K562 (cell line): ENCODE data around the gene SLC4A1. TPM values are rescaled to one million over a fixed set of nuclear protein-coding genes. Genes with fewer than 3 reads are reported as not detected.
A peak's percentile ranks its signal among the peaks of the same experiment; 100 is the strongest.

Experiments
- CXXC5 ChIP-seq: fragments of 250-450 bp; sonication (Bioruptor Pico); IDR thresholded peaks from 2 replicates; pipeline ENCODE4 v1.8.0; 2022; ENCODE audit warnings: inconsistent platforms, mild to moderate bottlenecking, moderate library complexity
- DPF2 ChIP-seq: fragments of 450-650 bp; IDR thresholded peaks from 2 replicates; pipeline ENCODE4 v1.6.1; 2016
- E2F6 ChIP-seq, 2 experiments: IDR thresholded peaks; 2 replicates each; pipeline ENCODE4 v1.6.1; 2011; ENCODE audit warnings: borderline replicate concordance in 1 of 2, control low read depth in 1 of 2, low read depth in 1 of 2, low read length in 1 of 2, mild to moderate bottlenecking in 1 of 2, mixed read lengths in 1 of 2, moderate library complexity in 1 of 2; ENCODE audit not compliant: insufficient read depth in 1 of 2, insufficient read length in 1 of 2, poor library complexity in 1 of 2, severe bottlenecking in 1 of 2; ENCODE audit errors: extremely low read depth in 1 of 2
- EHMT2 ChIP-seq: fragments of 450-650 bp; IDR thresholded peaks from 2 replicates; pipeline ENCODE4 v1.6.1; 2018; ENCODE audit warnings: antibody characterized with exemption
- GTF2B ChIP-seq: IDR thresholded peaks from 2 replicates; pipeline ENCODE4 v1.6.1; 2011; ENCODE audit not compliant: insufficient read length; ENCODE audit errors: extremely low read depth
- HDAC2 ChIP-seq: fragments of 450-650 bp; IDR thresholded peaks from 2 replicates; pipeline ENCODE4 v1.6.1; 2016; ENCODE audit warnings: mild to moderate bottlenecking
- HLTF ChIP-seq: fragments of 450-650 bp; IDR thresholded peaks from 2 replicates; pipeline ENCODE4 v1.6.1; 2016
- KDM4B ChIP-seq, 2 experiments: fragments of 450-650 bp in 1 of 2; sonication (generic) in 1 of 2; IDR thresholded peaks; 2 replicates each; pipeline ENCODE4 v1.6.1; 2016 to 2017; ENCODE audit warnings: borderline replicate concordance in 2 of 2, antibody characterized with exemption in 1 of 2, low read depth in 1 of 2, mild to moderate bottlenecking in 1 of 2
- KLF16 ChIP-seq: IDR thresholded peaks from 2 replicates; pipeline ENCODE4 v1.6.1; 2016; ENCODE audit warnings: antibody characterized with exemption
- LCOR ChIP-seq: sonication (generic); formaldehyde crosslinking; IDR thresholded peaks from 2 replicates; pipeline ENCODE4 v1.8.0; 2022; ENCODE audit warnings: mild to moderate bottlenecking, missing genetic modification reagents
- MTA1 ChIP-seq: fragments of 450-650 bp; IDR thresholded peaks from 2 replicates; pipeline ENCODE4 v1.6.1; 2017; ENCODE audit warnings: borderline replicate concordance
- NFYB ChIP-seq: IDR thresholded peaks from 2 replicates; pipeline ENCODE4 v1.6.1; 2011; ENCODE audit warnings: mild to moderate bottlenecking, moderate library complexity; ENCODE audit not compliant: insufficient read length; ENCODE audit errors: extremely low read depth
- PRDM10 ChIP-seq: fragments of 450-650 bp; IDR thresholded peaks from 2 replicates; pipeline ENCODE4 v1.6.1; 2018; ENCODE audit not compliant: partially characterized antibody
- ZNF217 ChIP-seq: sonication (generic); formaldehyde crosslinking; IDR thresholded peaks from 2 replicates; pipeline ENCODE4 v1.8.0; 2022; ENCODE audit warnings: mild to moderate bottlenecking, missing genetic modification reagents
- ZNF384 ChIP-seq: IDR thresholded peaks from 2 replicates; pipeline ENCODE4 v1.6.1; 2012; ENCODE audit warnings: low read depth, low read length, improper control_type of control experiment
- polyA plus RNA-seq, 8 experiments: library from polyadenylated mRNA; depleted of rRNA in 4 of 8; stranded (reverse) in 5 of 8; unstranded in 3 of 8; fragments of >200 nt; fragmentation: Nextera tagmentation in 2 of 8; fragmentation: Illumina TruSeq in 1 of 8; extraction: Ambion mirVana in 2 of 8; extraction: Trizol in 1 of 8; gene quantifications; 2 replicates each; pipeline versions ENCODE4 v1.2.1 to v1.2.3, GENCODE V29; 2011 to 2014; ENCODE audit warnings: inconsistent platforms in 1 of 8, missing spikeins in 1 of 8
- total RNA-seq, 7 experiments: library from RNA; depleted of rRNA in 6 of 7; stranded (reverse); fragments of >200 nt in 6 of 7; fragmentation: Illumina TruSeq in 2 of 7; extraction: Trizol in 2 of 7; gene quantifications; 2 replicates each; pipeline versions ENCODE4 v1.2.1 to v1.2.3, GENCODE V29; 2011 to 2021; ENCODE audit warnings: low replicate concordance in 1 of 7
- TF ChIP-seq, protein P1 (sequence below), 2 experiments: fragments of 450-650 bp; IDR thresholded peaks; 2 replicates each; pipeline ENCODE4 v1.6.1; 2018; ENCODE audit warnings: mild to moderate bottlenecking in 2 of 2, low read depth in 1 of 2; ENCODE audit not compliant: partially characterized antibody in 2 of 2

The SLC4A1 gene
- total and polyA plus RNA-seq, 9 of the 15 experiments (the other 6 are each of a cell fraction or from before 2014, with no cell fraction given): 0.14 to 1.00 (median 0.53) TPM

DNA sequence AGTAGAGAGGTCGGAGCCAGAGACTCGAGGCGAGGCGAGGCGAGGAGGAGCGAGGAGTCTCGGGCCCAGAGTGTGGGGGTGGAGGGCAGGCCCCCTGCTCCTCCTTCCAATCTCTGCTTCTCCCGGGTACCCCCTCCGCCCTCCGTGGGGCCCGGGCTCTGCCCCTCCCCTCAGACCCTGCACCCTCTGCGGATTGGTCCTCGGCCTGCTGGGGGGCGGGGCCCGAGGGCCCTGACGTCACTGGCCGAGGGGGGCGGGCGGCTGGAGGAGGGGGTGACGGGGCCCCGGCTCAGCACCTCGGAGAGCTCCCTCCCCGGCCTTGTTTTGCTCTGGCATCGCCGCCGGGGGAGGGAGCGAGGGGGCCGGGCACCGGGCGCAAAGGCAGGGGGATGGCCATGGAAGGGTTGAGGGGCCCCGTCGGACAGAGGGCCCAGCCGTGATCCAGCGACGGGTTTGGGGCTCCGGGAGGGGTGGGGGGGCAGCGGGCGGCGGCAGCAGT, 40.4 kb upstream of the SLC4A1 start, which contains the start of gene RUNDC3A (continued):
- TF ChIP-seq E2F6 (IDR thresholded peaks at IDR 0.05; ENCODE audit: borderline replicate concordance in 1 of 2, extremely low read depth in 1 of 2, insufficient read depth in 1 of 2, insufficient read length in 1 of 2, low read depth in 1 of 2, low read length in 1 of 2, poor library complexity in 1 of 2, severe bottlenecking in 1 of 2) (peak in 1 of 2 experiments; percentile 25), GTF2B (no peak), HLTF (no peak), DPF2 (no peak), ZNF384 (no peak), HDAC2 (0 out of 2 replicates have a peak, but pooled peaks have one; percentile 38), PRDM10 (peak; percentile 62), ZNF217 (CRISPR knock-in tag) (no peak), NFYB (peak; percentile 60), KDM4B (IDR thresholded peaks at IDR 0.05; ENCODE audit: borderline replicate concordance in 2 of 2, low read depth in 1 of 2) (0 out of 4 replicates have a peak, but pooled peaks of 1 of the 2 experiments have one; percentile 31), CXXC5 (peak; percentile 36; the same call in 1 of the 2 replicates), LCOR (CRISPR knock-in tag) (peak; percentile 57; the same call in 1 of the 2 replicates), KLF16 (no peak), EHMT2 (peak; percentile 97), MTA1 (no peak)
- TF ChIP-seq, protein P1, sequence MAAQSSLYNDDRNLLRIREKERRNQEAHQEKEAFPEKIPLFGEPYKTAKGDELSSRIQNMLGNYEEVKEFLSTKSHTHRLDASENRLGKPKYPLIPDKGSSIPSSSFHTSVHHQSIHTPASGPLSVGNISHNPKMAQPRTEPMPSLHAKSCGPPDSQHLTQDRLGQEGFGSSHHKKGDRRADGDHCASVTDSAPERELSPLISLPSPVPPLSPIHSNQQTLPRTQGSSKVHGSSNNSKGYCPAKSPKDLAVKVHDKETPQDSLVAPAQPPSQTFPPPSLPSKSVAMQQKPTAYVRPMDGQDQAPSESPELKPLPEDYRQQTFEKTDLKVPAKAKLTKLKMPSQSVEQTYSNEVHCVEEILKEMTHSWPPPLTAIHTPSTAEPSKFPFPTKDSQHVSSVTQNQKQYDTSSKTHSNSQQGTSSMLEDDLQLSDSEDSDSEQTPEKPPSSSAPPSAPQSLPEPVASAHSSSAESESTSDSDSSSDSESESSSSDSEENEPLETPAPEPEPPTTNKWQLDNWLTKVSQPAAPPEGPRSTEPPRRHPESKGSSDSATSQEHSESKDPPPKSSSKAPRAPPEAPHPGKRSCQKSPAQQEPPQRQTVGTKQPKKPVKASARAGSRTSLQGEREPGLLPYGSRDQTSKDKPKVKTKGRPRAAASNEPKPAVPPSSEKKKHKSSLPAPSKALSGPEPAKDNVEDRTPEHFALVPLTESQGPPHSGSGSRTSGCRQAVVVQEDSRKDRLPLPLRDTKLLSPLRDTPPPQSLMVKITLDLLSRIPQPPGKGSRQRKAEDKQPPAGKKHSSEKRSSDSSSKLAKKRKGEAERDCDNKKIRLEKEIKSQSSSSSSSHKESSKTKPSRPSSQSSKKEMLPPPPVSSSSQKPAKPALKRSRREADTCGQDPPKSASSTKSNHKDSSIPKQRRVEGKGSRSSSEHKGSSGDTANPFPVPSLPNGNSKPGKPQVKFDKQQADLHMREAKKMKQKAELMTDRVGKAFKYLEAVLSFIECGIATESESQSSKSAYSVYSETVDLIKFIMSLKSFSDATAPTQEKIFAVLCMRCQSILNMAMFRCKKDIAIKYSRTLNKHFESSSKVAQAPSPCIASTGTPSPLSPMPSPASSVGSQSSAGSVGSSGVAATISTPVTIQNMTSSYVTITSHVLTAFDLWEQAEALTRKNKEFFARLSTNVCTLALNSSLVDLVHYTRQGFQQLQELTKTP (IDR thresholded peaks at IDR 0.05; ENCODE audit: low read depth in 1 of 2, partially characterized antibody in 2 of 2): peak in 1 of 2 experiments; percentile 70
